SK-N-SH treated with all-trans-retinoic acid at 6 μM for 48 hours (cell line): ENCODE data around the gene MS4A6E.
"Not testable (repeated sequence)": the region's sequence is repeated elsewhere in the genome, so short reads cannot be mapped to it uniquely, and the experiment has no call there.

Experiments
- ATAC-seq: fragments of 200-7000 bp; cut with Tn5 transposase; 3 replicates; pipeline ENCODE4 v1.9.1; 2020; ENCODE audit warnings: mild to moderate bottlenecking, moderate library complexity
- BACH2 ChIP-seq: fragments of 250-450 bp; sonication (Bioruptor Pico); IDR thresholded peaks from 2 replicates; pipeline ENCODE4 v1.9.0; 2021; ENCODE audit warnings: mild to moderate bottlenecking, borderline replicate concordance
- CSDC2 ChIP-seq: fragments of 250-450 bp; sonication (Bioruptor Pico); IDR thresholded peaks from 2 replicates; pipeline ENCODE4 v1.5.0; 2020; ENCODE audit warnings: mild to moderate bottlenecking, moderate library complexity
- ESRRG ChIP-seq: fragments of 250-450 bp; sonication (Bioruptor Pico); IDR thresholded peaks from 2 replicates; pipeline ENCODE4 v1.6.1; 2021; ENCODE audit warnings: mild to moderate bottlenecking
- ISL1 ChIP-seq: fragments of 250-450 bp; sonication (Bioruptor Pico); IDR thresholded peaks from 2 replicates; pipeline ENCODE4 v2.1.2; 2022; ENCODE audit warnings: mild to moderate bottlenecking, moderate library complexity
- OSR1 ChIP-seq: fragments of 250-450 bp; sonication (Bioruptor Pico); IDR thresholded peaks from 2 replicates; pipeline ENCODE4 v1.8.0; 2022; ENCODE audit warnings: moderate library complexity, mild to moderate bottlenecking, inconsistent platforms
- PPARA ChIP-seq: fragments of 250-450 bp; sonication (Bioruptor Pico); IDR thresholded peaks from 2 replicates; pipeline ENCODE4 v1.5.0; 2020; ENCODE audit warnings: mild to moderate bottlenecking, borderline replicate concordance
- RARB ChIP-seq: fragments of 250-450 bp; sonication (Bioruptor Pico); IDR thresholded peaks from 2 replicates; pipeline ENCODE4 v1.8.0; 2021; ENCODE audit warnings: mild to moderate bottlenecking, moderate library complexity
- SNAI2 ChIP-seq: fragments of 250-450 bp; sonication (Bioruptor Pico); IDR thresholded peaks from 2 replicates; pipeline ENCODE4 v1.5.0; 2020; ENCODE audit warnings: mild to moderate bottlenecking, moderate library complexity
- TCF4 ChIP-seq: fragments of 250-450 bp; sonication (Bioruptor Pico); IDR thresholded peaks from 2 replicates; pipeline ENCODE4 v1.8.0; 2021; ENCODE audit warnings: mild to moderate bottlenecking, moderate library complexity, borderline replicate concordance
- TOX ChIP-seq: fragments of 250-450 bp; sonication (Bioruptor Pico); IDR thresholded peaks from 2 replicates; pipeline ENCODE4 v1.8.0; 2021; ENCODE audit warnings: mild to moderate bottlenecking, moderate library complexity, borderline replicate concordance
- ZC3H10 ChIP-seq: fragments of 250-450 bp; sonication (Bioruptor Pico); IDR thresholded peaks from 2 replicates; pipeline ENCODE4 v1.5.1; 2021; ENCODE audit warnings: mild to moderate bottlenecking, moderate library complexity
- ZFP3 ChIP-seq: fragments of 250-450 bp; sonication (Bioruptor Pico); IDR thresholded peaks from 2 replicates; pipeline ENCODE4 v1.5.0; 2020; ENCODE audit warnings: mild to moderate bottlenecking, moderate library complexity
- ZFP30 ChIP-seq: fragments of 450-650 bp; formaldehyde crosslinking; IDR thresholded peaks from 2 replicates; pipeline ENCODE4 v1.5.0; 2022; ENCODE audit warnings: mild to moderate bottlenecking, moderate library complexity
- ZNF565 ChIP-seq: fragments of 450-650 bp; formaldehyde crosslinking; conservative IDR thresholded peaks from 2 replicates; pipeline ENCODE4 v1.5.0; 2020; ENCODE audit warnings: low read depth, mild to moderate bottlenecking, moderate library complexity
- ZNF70 ChIP-seq: fragments of 450-650 bp; formaldehyde crosslinking; IDR thresholded peaks from 2 replicates; pipeline ENCODE4 v1.5.0; 2020; ENCODE audit warnings: mild to moderate bottlenecking, moderate library complexity
- ZNF8 ChIP-seq: fragments of 450-650 bp; formaldehyde crosslinking; IDR thresholded peaks from 2 replicates; pipeline ENCODE4 v1.5.0; 2020; ENCODE audit warnings: mild to moderate bottlenecking, moderate library complexity
- TF ChIP-seq, protein P1 (sequence below): fragments of 250-450 bp; sonication (Bioruptor Pico); IDR thresholded peaks from 2 replicates; pipeline ENCODE4 v1.8.0; 2021; ENCODE audit warnings: low read depth, mild to moderate bottlenecking, moderate library complexity, borderline replicate concordance
- TF ChIP-seq, protein P2 (sequence below): fragments of 250-450 bp; sonication (Bioruptor Pico); IDR thresholded peaks from 2 replicates; pipeline ENCODE4 v1.5.1; 2021; ENCODE audit warnings: mild to moderate bottlenecking, moderate library complexity
- TF ChIP-seq, protein P3 (sequence below): fragments of 250-450 bp; sonication (Bioruptor Pico); IDR thresholded peaks from 2 replicates; pipeline ENCODE4 v1.5.0; 2020; ENCODE audit warnings: mild to moderate bottlenecking, moderate library complexity
- TF ChIP-seq, protein P4 (sequence below): fragments of 250-450 bp; sonication (Bioruptor Pico); IDR thresholded peaks from 2 replicates; pipeline ENCODE4 v1.8.0; 2020; ENCODE audit warnings: mild to moderate bottlenecking, moderate library complexity, borderline replicate concordance
- TF ChIP-seq, protein P5 (sequence below): fragments of 250-450 bp; sonication (Bioruptor Pico); IDR thresholded peaks from 2 replicates; pipeline ENCODE4 v1.5.1; 2020; ENCODE audit warnings: low read depth, mild to moderate bottlenecking, moderate library complexity

The MS4A6E gene

DNA sequence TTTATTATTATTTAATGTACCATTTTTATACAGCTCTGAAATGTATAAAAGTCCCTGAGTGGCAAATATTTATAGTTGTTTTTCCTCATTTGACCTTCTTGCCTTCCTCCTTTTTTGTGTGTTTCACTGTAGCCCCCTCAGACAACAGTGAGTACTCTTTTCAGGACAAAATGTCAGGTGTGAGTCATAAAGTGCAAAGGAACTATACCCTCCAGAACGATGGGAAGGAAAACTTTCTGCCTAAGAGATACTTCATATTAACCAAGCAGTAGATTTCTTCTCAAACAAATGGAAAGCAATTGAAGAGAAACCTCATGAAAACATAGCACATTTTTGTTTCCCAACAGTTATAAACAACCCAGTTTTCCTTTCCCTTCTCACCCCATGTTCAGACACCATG, 35.2 kb downstream of the MS4A6E start:
- no peak for ATAC-seq
- TF ChIP-seq ISL1 = no peak
- TF ChIP-seq, protein P1, sequence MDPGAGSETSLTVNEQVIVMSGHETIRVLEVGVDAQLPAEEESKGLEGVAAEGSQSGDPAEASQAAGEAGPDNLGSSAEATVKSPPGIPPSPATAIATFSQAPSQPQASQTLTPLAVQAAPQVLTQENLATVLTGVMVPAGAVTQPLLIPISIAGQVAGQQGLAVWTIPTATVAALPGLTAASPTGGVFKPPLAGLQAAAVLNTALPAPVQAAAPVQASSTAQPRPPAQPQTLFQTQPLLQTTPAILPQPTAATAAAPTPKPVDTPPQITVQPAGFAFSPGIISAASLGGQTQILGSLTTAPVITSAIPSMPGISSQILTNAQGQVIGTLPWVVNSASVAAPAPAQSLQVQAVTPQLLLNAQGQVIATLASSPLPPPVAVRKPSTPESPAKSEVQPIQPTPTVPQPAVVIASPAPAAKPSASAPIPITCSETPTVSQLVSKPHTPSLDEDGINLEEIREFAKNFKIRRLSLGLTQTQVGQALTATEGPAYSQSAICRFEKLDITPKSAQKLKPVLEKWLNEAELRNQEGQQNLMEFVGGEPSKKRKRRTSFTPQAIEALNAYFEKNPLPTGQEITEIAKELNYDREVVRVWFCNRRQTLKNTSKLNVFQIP (CRISPR knock-in tag) = no peak
- TF ChIP-seq OSR1 (CRISPR knock-in tag) = no peak
- TF ChIP-seq ZNF8 (CRISPR knock-in tag) = no peak
- TF ChIP-seq, protein P2, sequence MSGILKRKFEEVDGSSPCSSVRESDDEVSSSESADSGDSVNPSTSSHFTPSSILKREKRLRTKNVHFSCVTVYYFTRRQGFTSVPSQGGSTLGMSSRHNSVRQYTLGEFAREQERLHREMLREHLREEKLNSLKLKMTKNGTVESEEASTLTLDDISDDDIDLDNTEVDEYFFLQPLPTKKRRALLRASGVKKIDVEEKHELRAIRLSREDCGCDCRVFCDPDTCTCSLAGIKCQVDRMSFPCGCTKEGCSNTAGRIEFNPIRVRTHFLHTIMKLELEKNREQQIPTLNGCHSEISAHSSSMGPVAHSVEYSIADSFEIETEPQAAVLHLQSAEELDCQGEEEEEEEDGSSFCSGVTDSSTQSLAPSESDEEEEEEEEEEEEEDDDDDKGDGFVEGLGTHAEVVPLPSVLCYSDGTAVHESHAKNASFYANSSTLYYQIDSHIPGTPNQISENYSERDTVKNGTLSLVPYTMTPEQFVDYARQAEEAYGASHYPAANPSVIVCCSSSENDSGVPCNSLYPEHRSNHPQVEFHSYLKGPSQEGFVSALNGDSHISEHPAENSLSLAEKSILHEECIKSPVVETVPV (CRISPR knock-in tag) = no peak
- TF ChIP-seq, protein P3, sequence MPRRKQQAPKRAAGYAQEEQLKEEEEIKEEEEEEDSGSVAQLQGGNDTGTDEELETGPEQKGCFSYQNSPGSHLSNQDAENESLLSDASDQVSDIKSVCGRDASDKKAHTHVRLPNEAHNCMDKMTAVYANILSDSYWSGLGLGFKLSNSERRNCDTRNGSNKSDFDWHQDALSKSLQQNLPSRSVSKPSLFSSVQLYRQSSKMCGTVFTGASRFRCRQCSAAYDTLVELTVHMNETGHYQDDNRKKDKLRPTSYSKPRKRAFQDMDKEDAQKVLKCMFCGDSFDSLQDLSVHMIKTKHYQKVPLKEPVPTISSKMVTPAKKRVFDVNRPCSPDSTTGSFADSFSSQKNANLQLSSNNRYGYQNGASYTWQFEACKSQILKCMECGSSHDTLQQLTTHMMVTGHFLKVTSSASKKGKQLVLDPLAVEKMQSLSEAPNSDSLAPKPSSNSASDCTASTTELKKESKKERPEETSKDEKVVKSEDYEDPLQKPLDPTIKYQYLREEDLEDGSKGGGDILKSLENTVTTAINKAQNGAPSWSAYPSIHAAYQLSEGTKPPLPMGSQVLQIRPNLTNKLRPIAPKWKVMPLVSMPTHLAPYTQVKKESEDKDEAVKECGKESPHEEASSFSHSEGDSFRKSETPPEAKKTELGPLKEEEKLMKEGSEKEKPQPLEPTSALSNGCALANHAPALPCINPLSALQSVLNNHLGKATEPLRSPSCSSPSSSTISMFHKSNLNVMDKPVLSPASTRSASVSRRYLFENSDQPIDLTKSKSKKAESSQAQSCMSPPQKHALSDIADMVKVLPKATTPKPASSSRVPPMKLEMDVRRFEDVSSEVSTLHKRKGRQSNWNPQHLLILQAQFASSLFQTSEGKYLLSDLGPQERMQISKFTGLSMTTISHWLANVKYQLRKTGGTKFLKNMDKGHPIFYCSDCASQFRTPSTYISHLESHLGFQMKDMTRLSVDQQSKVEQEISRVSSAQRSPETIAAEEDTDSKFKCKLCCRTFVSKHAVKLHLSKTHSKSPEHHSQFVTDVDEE (CRISPR knock-in tag) = no peak
- TF ChIP-seq ZNF565 (CRISPR knock-in tag) = no peak
- no peak for TF ChIP-seq ZFP3
- no peak for TF ChIP-seq SNAI2 (CRISPR knock-in tag)
- TF ChIP-seq BACH2 (CRISPR knock-in tag) = no peak
- no peak for TF ChIP-seq PPARA (CRISPR knock-in tag)
- TF ChIP-seq, protein P4, sequence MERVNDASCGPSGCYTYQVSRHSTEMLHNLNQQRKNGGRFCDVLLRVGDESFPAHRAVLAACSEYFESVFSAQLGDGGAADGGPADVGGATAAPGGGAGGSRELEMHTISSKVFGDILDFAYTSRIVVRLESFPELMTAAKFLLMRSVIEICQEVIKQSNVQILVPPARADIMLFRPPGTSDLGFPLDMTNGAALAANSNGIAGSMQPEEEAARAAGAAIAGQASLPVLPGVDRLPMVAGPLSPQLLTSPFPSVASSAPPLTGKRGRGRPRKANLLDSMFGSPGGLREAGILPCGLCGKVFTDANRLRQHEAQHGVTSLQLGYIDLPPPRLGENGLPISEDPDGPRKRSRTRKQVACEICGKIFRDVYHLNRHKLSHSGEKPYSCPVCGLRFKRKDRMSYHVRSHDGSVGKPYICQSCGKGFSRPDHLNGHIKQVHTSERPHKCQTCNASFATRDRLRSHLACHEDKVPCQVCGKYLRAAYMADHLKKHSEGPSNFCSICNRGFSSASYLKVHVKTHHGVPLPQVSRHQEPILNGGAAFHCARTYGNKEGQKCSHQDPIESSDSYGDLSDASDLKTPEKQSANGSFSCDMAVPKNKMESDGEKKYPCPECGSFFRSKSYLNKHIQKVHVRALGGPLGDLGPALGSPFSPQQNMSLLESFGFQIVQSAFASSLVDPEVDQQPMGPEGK (CRISPR knock-in tag) = no peak
- TF ChIP-seq ZFP30 (CRISPR knock-in tag) = no peak
- no peak for TF ChIP-seq ESRRG (CRISPR knock-in tag)
- no peak for TF ChIP-seq TCF4 (CRISPR knock-in tag)
- TF ChIP-seq, protein P5, sequence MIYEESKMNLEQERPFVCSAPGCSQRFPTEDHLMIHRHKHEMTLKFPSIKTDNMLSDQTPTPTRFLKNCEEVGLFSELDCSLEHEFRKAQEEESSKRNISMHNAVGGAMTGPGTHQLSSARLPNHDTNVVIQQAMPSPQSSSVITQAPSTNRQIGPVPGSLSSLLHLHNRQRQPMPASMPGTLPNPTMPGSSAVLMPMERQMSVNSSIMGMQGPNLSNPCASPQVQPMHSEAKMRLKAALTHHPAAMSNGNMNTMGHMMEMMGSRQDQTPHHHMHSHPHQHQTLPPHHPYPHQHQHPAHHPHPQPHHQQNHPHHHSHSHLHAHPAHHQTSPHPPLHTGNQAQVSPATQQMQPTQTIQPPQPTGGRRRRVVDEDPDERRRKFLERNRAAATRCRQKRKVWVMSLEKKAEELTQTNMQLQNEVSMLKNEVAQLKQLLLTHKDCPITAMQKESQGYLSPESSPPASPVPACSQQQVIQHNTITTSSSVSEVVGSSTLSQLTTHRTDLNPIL (CRISPR knock-in tag) = no peak
- TF ChIP-seq RARB = no peak
- no peak for TF ChIP-seq CSDC2

DNA sequence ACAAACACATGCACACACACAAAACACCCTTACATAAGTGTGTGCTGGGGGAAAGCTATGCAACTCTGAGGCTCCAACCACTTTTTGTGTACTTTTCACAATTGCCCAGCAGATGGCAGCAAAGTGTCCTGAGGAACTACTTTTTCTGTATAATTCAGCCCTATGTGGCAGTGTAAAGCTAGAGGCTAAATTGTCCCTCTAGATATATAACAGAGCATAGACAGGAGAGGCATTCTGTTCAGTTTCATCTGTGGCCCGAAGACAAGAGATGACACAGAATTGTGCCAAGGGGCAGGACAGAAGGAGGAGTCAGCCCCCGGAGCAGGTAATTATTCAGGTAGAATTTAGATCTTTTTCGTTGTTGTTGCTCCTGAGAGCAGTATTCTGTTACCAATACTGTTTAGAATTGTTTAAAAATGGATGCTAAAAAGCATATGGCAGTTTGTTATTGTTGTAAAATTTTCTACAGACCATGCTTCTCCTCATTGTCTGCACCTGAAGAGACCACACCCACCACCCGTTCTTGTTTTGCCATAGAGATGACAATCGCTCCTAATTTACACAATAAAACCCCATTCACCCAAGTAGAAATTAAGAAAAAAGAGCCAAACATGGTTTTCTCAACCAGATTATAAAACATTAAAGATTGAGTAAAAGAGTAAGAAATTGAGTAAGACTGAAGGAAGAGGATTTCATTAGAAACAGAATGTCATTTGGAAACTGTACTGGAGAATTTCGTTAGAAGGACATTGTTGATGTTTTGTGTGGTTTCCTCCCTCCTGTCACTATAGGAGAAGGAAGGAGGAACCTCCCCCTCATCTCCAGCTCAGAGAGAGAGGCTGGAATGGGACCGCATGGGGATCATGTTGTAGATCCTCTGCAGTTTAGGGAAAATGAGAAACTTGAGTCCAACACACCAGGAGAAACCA, 36.8 kb downstream of the MS4A6E start:
- TF ChIP-seq BACH2 (CRISPR knock-in tag) = no peak
- TF ChIP-seq ZC3H10 (CRISPR knock-in tag) = no peak
- TF ChIP-seq ZNF70 = no peak
- TF ChIP-seq, protein P2 (CRISPR knock-in tag) = no peak
- no peak for TF ChIP-seq ISL1
- no peak for TF ChIP-seq ZFP3
- no peak for TF ChIP-seq PPARA (CRISPR knock-in tag)
- no peak for TF ChIP-seq SNAI2 (CRISPR knock-in tag)
- TF ChIP-seq TOX (CRISPR knock-in tag) = no peak
- peak; percentile 86 for ATAC-seq

DNA sequence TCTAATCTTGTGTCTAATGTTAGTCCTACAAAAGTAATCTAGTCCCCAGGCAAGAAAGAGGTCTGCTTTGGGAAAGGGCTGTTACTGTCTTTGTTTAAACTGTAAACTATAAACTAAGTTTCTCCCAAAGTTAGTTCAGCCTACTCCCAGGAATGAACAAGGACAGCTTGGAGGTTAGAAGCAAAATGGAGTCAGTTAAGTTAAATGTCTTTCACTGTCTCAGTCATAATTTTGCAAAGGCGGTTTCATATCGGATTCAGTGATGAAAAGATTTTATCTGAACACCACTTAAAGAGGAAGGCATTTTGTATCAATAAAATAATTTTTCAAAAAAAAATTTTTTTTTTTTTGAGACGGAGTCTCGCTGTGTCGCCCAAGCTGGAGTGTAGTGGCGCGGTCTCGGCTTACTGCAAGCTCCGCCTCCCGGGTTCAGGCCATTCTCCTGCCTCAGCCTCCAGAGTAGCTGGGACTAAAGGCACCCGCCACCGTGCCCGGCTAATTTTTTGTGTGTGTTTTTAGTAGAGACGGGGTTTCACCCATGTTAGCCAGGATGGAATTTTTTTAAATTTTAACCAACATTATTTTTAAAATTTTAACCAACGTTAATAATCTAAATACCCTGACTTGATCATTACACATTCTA, 39.3 kb downstream of the MS4A6E start:
- not testable (repeated sequence) for ATAC-seq
